Measurements from ENCODE around the gene CFAP298.

Gene CFAP298

GRCh38 chr21:32595431-32595830 lies 16.7 kb downstream of the CFAP298 start:
- peaks cover 9% of the 10 kb centered on the region for H3K4me1 ChIP-seq (ENCODE audit: control insufficient read depth, insufficient read depth, low read length)
- H3K9ac ChIP-seq (ENCODE audit: low read depth, low read length), result no peak overlapping the region
- no peaks in the 10 kb centered on the region for H3K27me3 ChIP-seq (ENCODE audit: control insufficient read depth, insufficient read depth, low read length)
- H3K4me2 ChIP-seq (ENCODE audit: low read length), result no peak overlapping the region
- H3K4me3 ChIP-seq (ENCODE audit: low read length), result no peak overlapping the region
- H3K36me3 ChIP-seq (ENCODE audit: insufficient read depth, low read length), result peaks cover 11% of the 10 kb centered on the region
- H3K9me3 ChIP-seq (replicated peaks; ENCODE audit: low read length), result no peaks in the 10 kb centered on the region

GRCh38 chr21:32593690-32594089 lies 18.5 kb downstream of the CFAP298 start:
- Histone ChIP-seq H3K4me1 (ENCODE audit: control insufficient read depth, insufficient read depth, low read length) (peaks cover 9% of the 10 kb centered on the region), H3K4me3 (ENCODE audit: low read length) (no peak overlapping the region), H3K9me3 (replicated peaks; ENCODE audit: low read length) (no peaks in the 10 kb centered on the region)

GRCh38 chr21:32592929-32593502 lies 19.2 kb downstream of the CFAP298 start:
- no peak overlapping the region for H3K4me2 ChIP-seq (ENCODE audit: low read length)
- no peak overlapping the region for H3K9ac ChIP-seq (ENCODE audit: low read depth, low read length)
- peaks cover 9% of the 10 kb centered on the region for H3K4me1 ChIP-seq (ENCODE audit: control insufficient read depth, insufficient read depth, low read length)
- H3K36me3 ChIP-seq (ENCODE audit: insufficient read depth, low read length), result no peaks in the 10 kb centered on the region
- no peak overlapping the region for H3K4me3 ChIP-seq (ENCODE audit: low read length)
- peaks cover 10% of the 10 kb centered on the region for H3K27me3 ChIP-seq (ENCODE audit: control insufficient read depth, insufficient read depth, low read length)
- H3K9me3 ChIP-seq (replicated peaks; ENCODE audit: low read length), result no peaks in the 10 kb centered on the region

More at GRCh38 chr21:32593690-32594089, 18.5 kb downstream of the CFAP298 start:
- H3K9ac ChIP-seq (ENCODE audit: low read depth, low read length), result no peak overlapping the region
- peaks cover 7% of the 10 kb centered on the region for H3K27me3 ChIP-seq (ENCODE audit: control insufficient read depth, insufficient read depth, low read length)
- H3K4me2 ChIP-seq (ENCODE audit: low read length), result no peak overlapping the region
- no peaks in the 10 kb centered on the region for H3K36me3 ChIP-seq (ENCODE audit: insufficient read depth, low read length)

GRCh38 chr21:32590130-32590529 lies 22.0 kb downstream of the CFAP298 start:
- Histone ChIP-seq H3K4me2 (ENCODE audit: low read length) (no peak overlapping the region), H3K4me3 (ENCODE audit: low read length) (no peak overlapping the region), H3K36me3 (ENCODE audit: insufficient read depth, low read length) (no peaks in the 10 kb centered on the region), H3K4me1 (ENCODE audit: control insufficient read depth, insufficient read depth, low read length) (no peaks in the 10 kb centered on the region), H3K9ac (ENCODE audit: low read depth, low read length) (no peak overlapping the region), H3K27me3 (ENCODE audit: control insufficient read depth, insufficient read depth, low read length) (peaks cover 23% of the 10 kb centered on the region), H3K9me3 (replicated peaks; ENCODE audit: low read length) (no peaks in the 10 kb centered on the region)

- H3K36me3 ChIP-seq (ENCODE audit: insufficient read depth, low read length), result no peaks in the 10 kb centered on the region
- no peak overlapping the region for H3K4me3 ChIP-seq (ENCODE audit: low read length)
- peaks cover 40% of the 10 kb centered on the region for H3K27me3 ChIP-seq (ENCODE audit: control insufficient read depth, insufficient read depth, low read length)
- no peak overlapping the region for H3K9ac ChIP-seq (ENCODE audit: low read depth, low read length)
- H3K4me2 ChIP-seq (ENCODE audit: low read length), result no peak overlapping the region
- H3K9me3 ChIP-seq (replicated peaks; ENCODE audit: low read length), result no peaks in the 10 kb centered on the region
- H3K4me1 ChIP-seq (ENCODE audit: control insufficient read depth, insufficient read depth, low read length), result no peaks in the 10 kb centered on the region
Observed at GRCh38 chr21:32587651-32588050, 24.5 kb downstream of the CFAP298 start.

- H3K36me3 ChIP-seq (ENCODE audit: insufficient read depth, low read length), result no peaks in the 10 kb centered on the region
- H3K4me3 ChIP-seq (ENCODE audit: low read length), result no peak overlapping the region
- H3K4me1 ChIP-seq (ENCODE audit: control insufficient read depth, insufficient read depth, low read length), result no peaks in the 10 kb centered on the region
- no peak overlapping the region for H3K9ac ChIP-seq (ENCODE audit: low read depth, low read length)
- H3K4me2 ChIP-seq (ENCODE audit: low read length), result no peak overlapping the region
- H3K27me3 ChIP-seq (ENCODE audit: control insufficient read depth, insufficient read depth, low read length), result peaks cover 40% of the 10 kb centered on the region
- no peaks in the 10 kb centered on the region for H3K9me3 ChIP-seq (replicated peaks; ENCODE audit: low read length)
Observed at GRCh38 chr21:32587120-32587519, 25.1 kb downstream of the CFAP298 start.

- Histone ChIP-seq H3K9me3 (replicated peaks; ENCODE audit: low read length) (no peaks in the 10 kb centered on the region), H3K4me2 (ENCODE audit: low read length) (no peak overlapping the region), H3K4me3 (ENCODE audit: low read length) (no peak overlapping the region), H3K36me3 (ENCODE audit: insufficient read depth, low read length) (no peaks in the 10 kb centered on the region), H3K27me3 (ENCODE audit: control insufficient read depth, insufficient read depth, low read length) (peaks cover 50% of the 10 kb centered on the region), H3K9ac (ENCODE audit: low read depth, low read length) (no peak overlapping the region), H3K4me1 (ENCODE audit: control insufficient read depth, insufficient read depth, low read length) (no peaks in the 10 kb centered on the region)
Observed at GRCh38 chr21:32585970-32586369, 26.2 kb downstream of the CFAP298 start.

- H3K4me3 ChIP-seq (ENCODE audit: low read length), result no peak within 1 kb of the TSS
- no peaks in the 10 kb centered on the region for H3K36me3 ChIP-seq (ENCODE audit: insufficient read depth, low read length)
- no peaks in the 10 kb centered on the region for H3K9me3 ChIP-seq (replicated peaks; ENCODE audit: low read length)
Observed at GRCh38 chr21:32585042-32585710, 27.0 kb downstream of the CFAP298 start, which contains the start of gene TCP10L. Gene TCP10L, minus strand, starts transcription at chr21:32585523. Its CDS starts 1,219 bp downstream, at chr21:32584304.

GRCh38 chr21:32584472-32584871 lies 27.7 kb downstream of the CFAP298 start:
- Histone ChIP-seq H3K36me3 (ENCODE audit: insufficient read depth, low read length) (no peaks in the 10 kb centered on the region), H3K4me1 (ENCODE audit: control insufficient read depth, insufficient read depth, low read length) (no peaks in the 10 kb centered on the region), H3K4me3 (ENCODE audit: low read length) (no peak overlapping the region), H3K9ac (ENCODE audit: low read depth, low read length) (no peak overlapping the region), H3K9me3 (replicated peaks; ENCODE audit: low read length) (no peaks in the 10 kb centered on the region), H3K4me2 (ENCODE audit: low read length) (no peak overlapping the region), H3K27me3 (ENCODE audit: control insufficient read depth, insufficient read depth, low read length) (peaks cover 52% of the 10 kb centered on the region)

More at GRCh38 chr21:32585042-32585710, 27.0 kb downstream of the CFAP298 start, which contains the start of gene TCP10L:
- Histone ChIP-seq H3K4me1 (ENCODE audit: control insufficient read depth, insufficient read depth, low read length) (no peaks in the 10 kb centered on the region), H3K27me3 (ENCODE audit: control insufficient read depth, insufficient read depth, low read length) (peaks cover 53% of the 10 kb centered on the region), H3K4me2 (ENCODE audit: low read length) (no peak within 1 kb of the TSS), H3K9ac (ENCODE audit: low read depth, low read length) (no peak within 1 kb of the TSS)

GRCh38 chr21:32581732-32582131 lies 30.4 kb downstream of the CFAP298 start:
- Histone ChIP-seq H3K36me3 (ENCODE audit: insufficient read depth, low read length) (no peaks in the 10 kb centered on the region), H3K27me3 (ENCODE audit: control insufficient read depth, insufficient read depth, low read length) (peaks cover 51% of the 10 kb centered on the region), H3K9me3 (replicated peaks; ENCODE audit: low read length) (no peaks in the 10 kb centered on the region), H3K4me2 (ENCODE audit: low read length) (no peak overlapping the region), H3K9ac (ENCODE audit: low read depth, low read length) (no peak overlapping the region), H3K4me1 (ENCODE audit: control insufficient read depth, insufficient read depth, low read length) (no peaks in the 10 kb centered on the region), H3K4me3 (ENCODE audit: low read length) (no peak overlapping the region)

GRCh38 chr21:32580949-32581348 lies 31.2 kb downstream of the CFAP298 start:
- Histone ChIP-seq H3K9ac (ENCODE audit: low read depth, low read length) (no peak overlapping the region), H3K36me3 (ENCODE audit: insufficient read depth, low read length) (no peaks in the 10 kb centered on the region), H3K4me3 (ENCODE audit: low read length) (no peak overlapping the region), H3K9me3 (replicated peaks; ENCODE audit: low read length) (no peaks in the 10 kb centered on the region), H3K4me1 (ENCODE audit: control insufficient read depth, insufficient read depth, low read length) (no peaks in the 10 kb centered on the region), H3K4me2 (ENCODE audit: low read length) (no peak overlapping the region), H3K27me3 (ENCODE audit: control insufficient read depth, insufficient read depth, low read length) (peaks cover 54% of the 10 kb centered on the region)

Measured in skeletal muscle satellite cell (primary cell).